HUDEP-2 (cell line): ENCODE measurements around the gene TPRN.

Experiments
- DNase-seq, 76 experiments: peaks; one replicate each; lab custom pipeline; 2025; ENCODE audit not compliant: unreplicated experiment in 76 of 76; lab: John Stamatoyannopoulos, UW

The TPRN gene

GRCh38 chr9:137225699-137226331 lies 25.3 kb upstream of the TPRN start:
- no peak for DNase-seq

- peak in 4 of 76 experiments; percentile 8 to 35 (median 26) for DNase-seq
Measured at GRCh38 chr9:137224830-137225694, 24.5 kb upstream of the TPRN start, which contains the start of gene CYSRT1. Gene CYSRT1 (plus strand): TSS chr9:137225174. CDS start chr9:137225622, 448 bp downstream.

GRCh38 chr9:137223078-137223970 lies 22.8 kb upstream of the TPRN start:
- peak in 75 of 76 experiments; percentile 71 to 98 (median 96) for DNase-seq

- no peak for DNase-seq
Measured at GRCh38 chr9:137222190-137223077, 21.9 kb upstream of the TPRN start, which contains the start of gene RNF208. Gene RNF208 (minus strand): TSS chr9:137222240. CDS start chr9:137221212, 1,028 bp downstream.

- no peak for DNase-seq
Measured at GRCh38 chr9:137221506-137222111, 21.1 kb upstream of the TPRN start.

- no peak for DNase-seq
Measured at GRCh38 chr9:137221095-137221505, 20.6 kb upstream of the TPRN start.

- DNase-seq, result no peak
Measured at GRCh38 chr9:137220317-137221094, 20.0 kb upstream of the TPRN start.

- DNase-seq, result no peak
Measured at GRCh38 chr9:137219757-137220316, 19.3 kb upstream of the TPRN start.

- DNase-seq, result peak in 69 of 76 experiments; percentile 11 to 85 (median 61)
Measured at GRCh38 chr9:137218754-137219271, 18.3 kb upstream of the TPRN start.

GRCh38 chr9:137218212-137218753 lies 17.7 kb upstream of the TPRN start:
- no peak for DNase-seq

- peak in 13 of 76 experiments; percentile 16 to 56 (median 26) for DNase-seq
Measured at GRCh38 chr9:137217276-137218211, 17.0 kb upstream of the TPRN start.

GRCh38 chr9:137216188-137216965 lies 15.8 kb upstream of the TPRN start:
- no peak for DNase-seq

- DNase-seq, result no peak
Measured at GRCh38 chr9:137215196-137215986, 14.8 kb upstream of the TPRN start.

- DNase-seq, result no peak
Measured at GRCh38 chr9:137214620-137215019, 14.1 kb upstream of the TPRN start.
